ENCODE results near the gene SYT9. TPM values are rescaled to one million over a fixed set of nuclear protein-coding genes. Genes with fewer than 3 reads are reported as not detected.
"Not testable (repeated sequence)": the region's sequence is repeated elsewhere in the genome, so short reads cannot be mapped to it uniquely, and the experiment has no call there.

The SYT9 gene
- total RNA-seq, 2 donors from 2014 or later, result 0.05 to 0.07 TPM

DNA sequence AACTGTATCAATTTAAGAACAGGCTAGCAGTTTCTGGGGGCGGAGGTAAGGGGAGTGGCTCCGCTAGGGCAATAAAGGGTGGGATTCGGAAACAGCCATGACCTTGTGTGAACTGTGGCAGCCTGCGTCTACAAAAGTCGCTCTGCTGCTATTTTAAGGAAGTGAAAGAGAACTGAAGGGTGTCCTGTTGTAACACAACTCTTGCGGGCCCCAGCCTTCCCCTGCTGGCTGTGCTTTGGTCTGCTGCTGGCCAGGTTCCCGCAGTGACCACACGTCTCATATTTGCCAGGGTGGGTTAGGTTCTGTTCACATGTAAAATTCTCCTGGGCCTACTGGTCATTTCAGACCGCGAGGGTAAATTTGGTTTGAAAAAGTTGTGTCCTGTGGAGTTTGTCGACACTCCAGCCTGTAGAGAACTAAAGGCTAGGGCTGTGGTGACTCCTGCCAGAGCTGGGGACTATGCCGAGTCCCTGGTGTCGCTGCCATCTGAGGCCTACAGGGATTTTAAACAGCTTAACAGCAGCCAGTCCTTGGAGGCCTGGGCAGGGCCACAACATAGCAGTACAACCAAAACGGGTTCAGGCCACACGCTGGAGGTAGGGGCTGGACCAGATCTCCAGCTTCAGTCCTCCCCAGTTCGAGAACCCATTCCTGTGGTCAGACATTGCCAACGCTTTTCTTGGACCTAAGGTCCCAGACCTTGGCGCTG, 261.0 kb downstream of the SYT9 start:
- Histone ChIP-seq H3K9me3 (no peaks in the 10 kb centered on the region), H3K27me3 (no peaks in the 10 kb centered on the region), H3K9ac (ENCODE audit: low read depth in 2 of 2, low read length in 2 of 2) (peak overlapping the region; percentile 74 to 91), H3K36me3 (no peaks in the 10 kb centered on the region), H3K4me1 (peaks cover 11% of the 10 kb centered on the region), H3K4me3 (peak overlapping the region; percentile 73), H3K27ac (peak overlapping the region; percentile 93)
- TF ChIP-seq, protein P1, sequence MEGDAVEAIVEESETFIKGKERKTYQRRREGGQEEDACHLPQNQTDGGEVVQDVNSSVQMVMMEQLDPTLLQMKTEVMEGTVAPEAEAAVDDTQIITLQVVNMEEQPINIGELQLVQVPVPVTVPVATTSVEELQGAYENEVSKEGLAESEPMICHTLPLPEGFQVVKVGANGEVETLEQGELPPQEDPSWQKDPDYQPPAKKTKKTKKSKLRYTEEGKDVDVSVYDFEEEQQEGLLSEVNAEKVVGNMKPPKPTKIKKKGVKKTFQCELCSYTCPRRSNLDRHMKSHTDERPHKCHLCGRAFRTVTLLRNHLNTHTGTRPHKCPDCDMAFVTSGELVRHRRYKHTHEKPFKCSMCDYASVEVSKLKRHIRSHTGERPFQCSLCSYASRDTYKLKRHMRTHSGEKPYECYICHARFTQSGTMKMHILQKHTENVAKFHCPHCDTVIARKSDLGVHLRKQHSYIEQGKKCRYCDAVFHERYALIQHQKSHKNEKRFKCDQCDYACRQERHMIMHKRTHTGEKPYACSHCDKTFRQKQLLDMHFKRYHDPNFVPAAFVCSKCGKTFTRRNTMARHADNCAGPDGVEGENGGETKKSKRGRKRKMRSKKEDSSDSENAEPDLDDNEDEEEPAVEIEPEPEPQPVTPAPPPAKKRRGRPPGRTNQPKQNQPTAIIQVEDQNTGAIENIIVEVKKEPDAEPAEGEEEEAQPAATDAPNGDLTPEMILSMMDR (IDR thresholded peaks at IDR 0.05), result no peak
- intact Hi-C loops (cut with DNase I), result no loop called here
- DNase-seq, result peak; percentile 68

DNA sequence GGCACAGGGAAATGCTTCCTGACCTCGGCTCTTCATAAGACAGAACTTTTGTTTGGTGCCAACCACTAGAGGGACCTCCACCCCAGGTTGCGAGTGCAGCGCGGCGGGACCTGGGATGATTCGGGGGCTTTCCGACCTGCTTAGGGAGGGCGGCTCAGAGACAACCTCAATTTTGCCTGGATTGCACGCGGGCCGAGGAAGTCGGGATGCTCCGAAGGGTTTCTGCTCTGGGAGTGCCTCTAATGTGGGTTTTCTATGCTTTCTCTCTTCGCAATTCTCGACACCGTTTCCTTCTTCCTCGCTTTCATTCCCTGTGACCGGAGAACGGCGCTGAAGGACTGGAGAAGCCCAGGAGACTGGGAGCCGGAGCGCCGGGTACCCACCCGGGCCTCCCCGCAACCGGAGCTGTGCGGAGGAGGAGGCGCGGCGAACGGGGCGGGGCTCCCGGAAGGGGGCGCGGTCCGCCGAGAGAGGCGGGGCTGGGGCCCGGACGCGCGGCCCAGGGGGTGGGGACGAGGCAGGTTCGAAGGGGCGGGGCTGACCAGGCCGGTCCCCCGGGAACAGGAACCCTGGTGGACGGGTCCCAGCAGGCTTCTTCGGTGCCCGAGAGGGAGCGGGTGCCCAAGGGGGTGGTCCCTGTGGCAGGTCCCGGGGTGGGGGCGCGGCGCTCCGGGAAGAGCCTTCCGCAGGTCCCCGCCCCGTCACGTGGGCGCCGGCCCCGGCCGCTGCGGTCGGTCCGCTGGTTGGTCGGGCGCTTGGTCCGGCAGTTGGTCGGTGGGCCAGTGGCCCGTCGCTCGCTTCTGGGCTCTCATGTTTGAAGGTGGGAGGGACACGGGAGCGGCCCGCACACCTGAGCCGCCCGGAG, 261.8 kb downstream of the SYT9 start, which contains the start of gene PPFIBP2:
Gene PPFIBP2, plus strand, starts transcription at position 766 of the 865 bp plus-strand sequence. CDS start 35,477 bp downstream, outside the sequence.
- Histone ChIP-seq H3K4me1 (peaks cover 11% of the 10 kb centered on the region), H3K36me3 (no peaks in the 10 kb centered on the region), H3K27me3 (no peaks in the 10 kb centered on the region), H3K27ac (peak within 1 kb of the TSS; percentile 93), H3K4me3 (peak within 1 kb of the TSS; percentile 73), H3K9ac (ENCODE audit: low read depth in 2 of 2, low read length in 2 of 2) (peak within 1 kb of the TSS; percentile 89 to 91), H3K9me3 (no peaks in the 10 kb centered on the region)
- intact Hi-C loops (cut with DNase I), result no loop called here
- TF ChIP-seq, protein P1 (IDR thresholded peaks at IDR 0.05), result peak; percentile 62
- peak; percentile 90 for DNase-seq

DNA sequence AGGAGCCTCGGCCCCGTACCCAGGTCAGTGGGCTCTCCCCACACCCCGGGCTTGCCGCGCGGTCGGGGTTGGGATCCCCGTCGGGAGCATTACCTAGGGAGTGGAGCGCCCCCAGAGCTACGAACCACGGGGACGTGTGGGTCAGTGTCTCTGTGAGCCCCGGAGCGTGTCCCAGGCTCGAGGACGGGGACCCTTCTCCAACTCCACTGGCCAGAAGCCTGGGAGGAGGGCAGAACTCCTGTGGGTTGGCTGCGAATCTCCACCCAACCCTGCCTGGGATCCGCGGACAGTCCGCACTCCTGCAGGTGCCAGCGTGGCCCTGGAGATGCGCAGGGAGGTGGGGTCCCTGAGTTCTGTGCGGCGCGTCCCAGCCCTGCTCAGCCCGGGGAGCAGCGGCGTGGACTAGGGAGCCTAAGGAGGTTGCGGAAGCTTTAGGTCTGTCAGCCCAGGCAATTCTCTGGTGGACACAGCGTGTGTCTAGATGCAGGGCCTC, 262.4 kb downstream of the SYT9 start:
- H3K27ac ChIP-seq, result peak overlapping the region; percentile 93
- no peaks in the 10 kb centered on the region for H3K9me3 ChIP-seq
- peaks cover 11% of the 10 kb centered on the region for H3K4me1 ChIP-seq
- H3K36me3 ChIP-seq, result no peaks in the 10 kb centered on the region
- TF ChIP-seq, protein P1 (IDR thresholded peaks at IDR 0.05), result no peak
- intact Hi-C loops (cut with DNase I), result no loop called here
- H3K27me3 ChIP-seq, result no peaks in the 10 kb centered on the region
- peak overlapping the region; percentile 89 to 91 for H3K9ac ChIP-seq (ENCODE audit: low read depth in 2 of 2, low read length in 2 of 2)
- peak; percentile 39 for DNase-seq
- peak overlapping the region; percentile 73 for H3K4me3 ChIP-seq

DNA sequence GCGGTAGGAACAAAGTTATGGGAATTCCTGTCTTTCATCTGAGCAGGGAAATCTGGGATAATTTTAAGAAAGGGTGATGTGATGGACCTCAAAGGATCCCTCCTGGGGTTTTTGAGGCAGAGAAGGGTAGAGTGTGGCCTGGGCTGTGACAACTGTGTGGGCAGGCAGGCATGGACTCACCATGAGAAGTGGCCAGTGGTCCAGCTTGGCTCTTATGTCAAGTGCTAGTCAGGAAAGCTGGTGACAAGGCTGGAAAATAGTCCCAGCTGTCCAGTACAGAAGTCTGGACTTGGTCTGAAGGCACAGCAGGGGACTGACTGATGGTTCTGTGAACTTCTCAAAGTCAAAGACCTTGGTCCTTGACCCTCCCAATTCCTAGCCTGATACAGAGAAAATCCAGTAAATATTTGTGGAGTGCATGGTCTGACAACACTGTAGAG, 263.8 kb downstream of the SYT9 start:
- peaks cover 11% of the 10 kb centered on the region for H3K4me1 ChIP-seq
- H3K9ac ChIP-seq (ENCODE audit: low read depth in 2 of 2, low read length in 2 of 2), result peak overlapping the region in 1 of 2 donors; percentile 19
- H3K9me3 ChIP-seq, result no peaks in the 10 kb centered on the region
- DNase-seq, result no peak
- intact Hi-C loops (cut with DNase I), result no loop called here
- H3K4me3 ChIP-seq, result no peak overlapping the region
- H3K36me3 ChIP-seq, result no peaks in the 10 kb centered on the region
- TF ChIP-seq, protein P1 (IDR thresholded peaks at IDR 0.05), result no peak
- H3K27ac ChIP-seq, result no peak overlapping the region
- H3K27me3 ChIP-seq, result no peaks in the 10 kb centered on the region

DNA sequence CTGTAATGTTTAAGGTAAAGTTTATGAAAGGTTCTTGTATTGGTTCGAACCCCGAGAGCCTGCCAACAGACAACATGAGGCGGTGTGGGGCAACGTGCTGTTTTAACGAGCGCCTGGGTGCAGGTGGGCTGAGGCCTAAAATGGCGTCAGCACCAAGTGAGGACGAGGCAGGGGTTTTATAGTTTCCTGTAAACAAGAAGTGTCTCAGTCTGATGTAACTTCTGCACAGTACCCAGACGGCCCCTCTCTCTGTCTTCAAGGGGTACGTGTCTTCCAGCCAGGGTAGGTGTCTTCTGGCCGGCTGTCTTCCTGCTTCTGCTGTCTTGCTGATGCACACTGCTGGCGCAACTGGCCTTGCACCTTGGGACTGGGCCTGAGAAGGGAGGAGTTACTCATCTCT, 264.8 kb downstream of the SYT9 start:
- no peak overlapping the region for H3K9ac ChIP-seq (ENCODE audit: low read depth in 2 of 2, low read length in 2 of 2)
- H3K27ac ChIP-seq, result no peak overlapping the region
- DNase-seq, result no peak
- H3K9me3 ChIP-seq, result no peaks in the 10 kb centered on the region
- H3K27me3 ChIP-seq, result no peaks in the 10 kb centered on the region
- H3K36me3 ChIP-seq, result no peaks in the 10 kb centered on the region
- peaks cover 11% of the 10 kb centered on the region for H3K4me1 ChIP-seq
- H3K4me3 ChIP-seq, result no peak overlapping the region
- TF ChIP-seq, protein P1 (IDR thresholded peaks at IDR 0.05), result no peak
- intact Hi-C loops (cut with DNase I), result no loop called here

DNA sequence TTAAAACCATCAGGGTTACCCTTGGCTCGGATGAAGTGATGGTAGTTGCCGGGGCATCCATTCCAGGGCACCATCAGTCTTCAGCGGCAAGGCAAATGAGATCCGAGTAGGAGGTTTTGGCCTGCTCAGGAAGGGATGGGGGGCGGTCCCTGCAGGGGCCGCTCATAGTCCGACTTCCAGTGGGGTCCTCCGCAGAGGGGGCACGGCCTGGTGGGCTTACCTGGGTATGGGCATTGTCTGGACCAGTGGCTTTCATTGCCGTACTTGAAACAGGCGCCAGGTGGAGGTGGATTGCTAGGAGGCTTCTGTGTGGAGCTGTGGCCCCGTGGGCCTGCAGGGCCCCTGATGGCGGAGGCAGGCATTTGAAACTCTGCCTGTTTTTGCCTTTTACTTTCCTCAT, 266.0 kb downstream of the SYT9 start:
- H3K27ac ChIP-seq; H3K4me1 ChIP-seq; H3K9me3 ChIP-seq; H3K4me3 ChIP-seq; H3K27me3 ChIP-seq; H3K9ac ChIP-seq (ENCODE audit: low read depth in 2 of 2, low read length in 2 of 2); DNase-seq; intact Hi-C loops (cut with DNase I); H3K36me3 ChIP-seq: not testable (repeated sequence)

Measured in colonic mucosa (tissue), 4 donors.